Suprapubic skin (tissue), 4 donors: ENCODE data around the gene PTPRD.

ENCODE experiments used
- CTCF ChIP-seq, 2 donors: fragments of 200-600 bp in 1 of 2; fragments of 450-650 bp in 1 of 2; sonication (generic) in 1 of 2; IDR thresholded peaks; one replicate each; pipeline ENCODE4 v1.5.1; 2016 to 2019; ENCODE audit warnings: antibody characterized with exemption in 2 of 2, mild to moderate bottlenecking in 1 of 2, moderate library complexity in 1 of 2
- EP300 ChIP-seq: sonication (generic); formaldehyde crosslinking; IDR thresholded peaks from one replicate; pipeline ENCODE4 v1.6.1; 2017; ENCODE audit warnings: antibody characterized with exemption
- POLR2A ChIP-seq, 2 donors: fragments of 450-650 bp; IDR thresholded peaks; one replicate each; pipeline ENCODE4 v1.6.1; 2017; ENCODE audit warnings: antibody characterized with exemption in 2 of 2, mild to moderate bottlenecking in 2 of 2, moderate library complexity in 2 of 2
- POLR2AphosphoS5 ChIP-seq, 3 donors: sonication (generic); formaldehyde crosslinking; IDR thresholded peaks; one replicate each; pipeline ENCODE4 v1.6.1; 2017; ENCODE audit warnings: antibody characterized with exemption in 3 of 3

GRCh38 chr9:8955315-8955714 is 1657.5 kb downstream of the PTPRD start:
- TF ChIP-seq POLR2A (IDR thresholded peaks at IDR 0.05), result no peak
- TF ChIP-seq CTCF (IDR thresholded peaks at IDR 0.05), result no peak
- no peak for TF ChIP-seq EP300
- no peak for TF ChIP-seq POLR2AphosphoS5 (IDR thresholded peaks at IDR 0.05)
